Mesothelial cell of epicardium (in vitro differentiated cells): ENCODE measurements around the gene TMEM179. TPM values are rescaled to one million over a fixed set of nuclear protein-coding genes. Genes with fewer than 3 reads are reported as not detected.

Experiments used
- DNase-seq, 2 experiments: peaks; one replicate each; pipeline ENCODE4 v3.0.0; 2021; ENCODE audit warnings: low spot score in 2 of 2; ENCODE audit not compliant: unreplicated experiment in 2 of 2
- H3K27ac Mint-ChIP-seq: 2 replicates; pipeline ENCODE4 v1.8.0; 2021; ENCODE audit warnings: mixed read lengths
- H3K27me3 Mint-ChIP-seq: 2 replicates; pipeline ENCODE4 v1.8.0; 2021; ENCODE audit warnings: low read depth, mixed read lengths
- H3K36me3 Mint-ChIP-seq: 2 replicates; pipeline ENCODE4 v1.8.0; 2021; ENCODE audit warnings: mixed read lengths
- H3K4me1 Mint-ChIP-seq: 2 replicates; pipeline ENCODE4 v1.8.0; 2021; ENCODE audit warnings: mixed read lengths
- H3K4me3 Mint-ChIP-seq: 2 replicates; pipeline ENCODE4 v1.8.0; 2021; ENCODE audit warnings: mild to moderate bottlenecking, moderate library complexity, mixed read lengths
- H3K9me3 Mint-ChIP-seq: 2 replicates; pipeline ENCODE4 v1.8.0; 2021; ENCODE audit warnings: mixed read lengths
- CTCF ChIP-seq: fragments of 200-600 bp; sonication (generic); IDR thresholded peaks from one replicate; pipeline ENCODE4 v1.5.0; 2021; ENCODE audit warnings: antibody characterized with exemption; ENCODE audit not compliant: unreplicated experiment
- total RNA-seq: library from RNA; stranded (reverse); gene quantifications from 3 replicates; pipeline ENCODE4 v1.2.1, GENCODE V29; 2021

Gene TMEM179
- total RNA-seq, 1 donor from 2014 or later: 6.0 TPM

- no peaks in the 10 kb centered on the region for H3K36me3 Mint-ChIP-seq
- no peak overlapping the region for H3K4me3 Mint-ChIP-seq
- peaks cover 5% of the 10 kb centered on the region for H3K4me1 Mint-ChIP-seq
- TF ChIP-seq CTCF: no peak
- DNase-seq: no peak
- H3K27me3 Mint-ChIP-seq: peaks cover 53% of the 10 kb centered on the region
- H3K27ac Mint-ChIP-seq: no peak overlapping the region
- H3K9me3 Mint-ChIP-seq: no peaks in the 10 kb centered on the region
Observed at GRCh38 chr14:104600141-104600643, 4.4 kb downstream of the TMEM179 start.

GRCh38 chr14:104599446-104599845 lies 5.1 kb downstream of the TMEM179 start:
- no peak for DNase-seq
- no peak for TF ChIP-seq CTCF
- Mint-ChIP-seq H3K27ac (no peak overlapping the region), H3K36me3 (no peaks in the 10 kb centered on the region), H3K27me3 (peaks cover 47% of the 10 kb centered on the region), H3K4me1 (peaks cover 4% of the 10 kb centered on the region), H3K9me3 (no peaks in the 10 kb centered on the region), H3K4me3 (no peak overlapping the region)

- no peak overlapping the region for H3K4me3 Mint-ChIP-seq
- H3K4me1 Mint-ChIP-seq: peaks cover under 1% of the 10 kb centered on the region
- H3K9me3 Mint-ChIP-seq: no peaks in the 10 kb centered on the region
- DNase-seq: no peak
- TF ChIP-seq CTCF: no peak
- H3K27me3 Mint-ChIP-seq: peaks cover 41% of the 10 kb centered on the region
- no peaks in the 10 kb centered on the region for H3K36me3 Mint-ChIP-seq
- H3K27ac Mint-ChIP-seq: no peak overlapping the region
Observed at GRCh38 chr14:104598910-104599273, 5.7 kb downstream of the TMEM179 start.

GRCh38 chr14:104598039-104598909 lies 6.3 kb downstream of the TMEM179 start:
- Mint-ChIP-seq H3K27me3 (peaks cover 36% of the 10 kb centered on the region), H3K36me3 (no peaks in the 10 kb centered on the region), H3K4me1 (no peaks in the 10 kb centered on the region), H3K9me3 (no peaks in the 10 kb centered on the region), H3K4me3 (no peak overlapping the region), H3K27ac (no peak overlapping the region)
- DNase-seq: no peak
- no peak for TF ChIP-seq CTCF

GRCh38 chr14:104597576-104597975 lies 7.0 kb downstream of the TMEM179 start:
- no peak overlapping the region for H3K27ac Mint-ChIP-seq
- no peaks in the 10 kb centered on the region for H3K9me3 Mint-ChIP-seq
- DNase-seq: no peak
- peaks cover 29% of the 10 kb centered on the region for H3K27me3 Mint-ChIP-seq
- H3K4me1 Mint-ChIP-seq: no peaks in the 10 kb centered on the region
- no peak overlapping the region for H3K4me3 Mint-ChIP-seq
- no peak for TF ChIP-seq CTCF
- H3K36me3 Mint-ChIP-seq: no peaks in the 10 kb centered on the region
